Suprapubic skin (tissue), 3 donors: ENCODE results near the gene RHEX.

Experiments used
- EP300 ChIP-seq: sonication (generic); formaldehyde crosslinking; IDR thresholded peaks from one replicate; pipeline ENCODE4 v1.6.1; 2017; ENCODE audit warnings: antibody characterized with exemption
- TF ChIP-seq, protein P1 (sequence below), 2 donors: fragments of 200-600 bp in 1 of 2; fragments of 450-650 bp in 1 of 2; sonication (generic) in 1 of 2; IDR thresholded peaks; one replicate each; pipeline ENCODE4 v1.5.1; 2016 to 2019; ENCODE audit warnings: antibody characterized with exemption in 2 of 2, mild to moderate bottlenecking in 1 of 2, moderate library complexity in 1 of 2

GRCh38 chr1:206037581-206037980, 15.4 kb upstream of the RHEX start:
- TF ChIP-seq, protein P1, sequence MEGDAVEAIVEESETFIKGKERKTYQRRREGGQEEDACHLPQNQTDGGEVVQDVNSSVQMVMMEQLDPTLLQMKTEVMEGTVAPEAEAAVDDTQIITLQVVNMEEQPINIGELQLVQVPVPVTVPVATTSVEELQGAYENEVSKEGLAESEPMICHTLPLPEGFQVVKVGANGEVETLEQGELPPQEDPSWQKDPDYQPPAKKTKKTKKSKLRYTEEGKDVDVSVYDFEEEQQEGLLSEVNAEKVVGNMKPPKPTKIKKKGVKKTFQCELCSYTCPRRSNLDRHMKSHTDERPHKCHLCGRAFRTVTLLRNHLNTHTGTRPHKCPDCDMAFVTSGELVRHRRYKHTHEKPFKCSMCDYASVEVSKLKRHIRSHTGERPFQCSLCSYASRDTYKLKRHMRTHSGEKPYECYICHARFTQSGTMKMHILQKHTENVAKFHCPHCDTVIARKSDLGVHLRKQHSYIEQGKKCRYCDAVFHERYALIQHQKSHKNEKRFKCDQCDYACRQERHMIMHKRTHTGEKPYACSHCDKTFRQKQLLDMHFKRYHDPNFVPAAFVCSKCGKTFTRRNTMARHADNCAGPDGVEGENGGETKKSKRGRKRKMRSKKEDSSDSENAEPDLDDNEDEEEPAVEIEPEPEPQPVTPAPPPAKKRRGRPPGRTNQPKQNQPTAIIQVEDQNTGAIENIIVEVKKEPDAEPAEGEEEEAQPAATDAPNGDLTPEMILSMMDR (IDR thresholded peaks at IDR 0.05), result no peak
- no peak for TF ChIP-seq EP300
